Body of pancreas (tissue), 4 donors: Measurements from ENCODE around the gene SUGT1.

Experiments used
- CTCF ChIP-seq, 7 experiments: fragments of 450-650 bp in 4 of 7; fragments of 200-600 bp in 3 of 7; sonication (generic) in 3 of 7; IDR thresholded peaks; one replicate each; pipeline ENCODE4 v1.5.1; 2016 to 2019; ENCODE audit warnings: antibody characterized with exemption in 7 of 7
- POLR2A ChIP-seq, 3 donors: fragments of 450-650 bp; IDR thresholded peaks; one replicate each; pipeline ENCODE4 v1.6.1; 2016; ENCODE audit warnings: antibody characterized with exemption in 3 of 3, mild to moderate bottlenecking in 2 of 3

GRCh38 chr13:52703482-52703881 is 50.8 kb downstream of the SUGT1 start:
- TF ChIP-seq POLR2A (IDR thresholded peaks at IDR 0.05) (no peak), CTCF (IDR thresholded peaks at IDR 0.05) (no peak)
